GM21619 (cell line): ENCODE data around the gene ALG1L2.
"Not testable (repeated sequence)": the region's sequence is repeated elsewhere in the genome, so short reads cannot be mapped to it uniquely, and the experiment has no call there.

ENCODE experiments used
- ATAC-seq: cut with Tn5 transposase; IDR thresholded peaks from one replicate; pipeline ENCODE4 v1.9.1; 2021; ENCODE audit not compliant: unreplicated experiment

Gene ALG1L2

DNA sequence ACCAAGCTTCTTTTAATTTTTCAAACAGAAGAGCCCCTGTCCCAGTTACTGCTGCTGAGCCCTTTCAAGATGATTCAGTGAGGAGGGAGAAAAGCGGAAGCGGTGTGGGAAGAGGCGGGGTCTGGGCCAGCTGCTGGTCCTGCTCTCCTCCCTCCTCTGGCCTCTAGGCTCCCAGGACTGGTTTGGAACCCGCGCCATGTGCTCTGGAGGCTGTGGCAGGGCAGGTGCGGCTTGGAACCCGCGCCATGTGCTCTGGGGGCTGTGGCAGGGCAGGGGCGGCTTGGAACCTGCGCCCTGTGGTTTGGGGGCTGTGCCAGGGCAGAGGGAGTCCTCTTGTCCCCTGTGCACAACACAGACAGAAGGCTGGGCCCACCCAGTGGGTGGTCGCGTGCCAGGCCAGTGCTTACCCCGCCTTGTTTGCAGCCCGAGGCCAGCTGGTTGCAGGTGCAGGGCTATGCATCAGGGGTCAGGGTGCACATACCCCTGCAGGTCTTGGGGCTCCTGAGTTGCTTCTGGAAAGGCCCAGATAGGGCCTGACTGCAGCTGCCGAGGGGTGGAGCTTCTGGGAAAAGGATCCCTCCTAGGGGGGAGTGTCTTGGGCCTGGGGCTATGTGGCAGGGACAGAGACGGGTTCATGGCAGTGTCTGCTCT is 12.2 kb downstream of the ALG1L2 start:
- ATAC-seq, result no peak

DNA sequence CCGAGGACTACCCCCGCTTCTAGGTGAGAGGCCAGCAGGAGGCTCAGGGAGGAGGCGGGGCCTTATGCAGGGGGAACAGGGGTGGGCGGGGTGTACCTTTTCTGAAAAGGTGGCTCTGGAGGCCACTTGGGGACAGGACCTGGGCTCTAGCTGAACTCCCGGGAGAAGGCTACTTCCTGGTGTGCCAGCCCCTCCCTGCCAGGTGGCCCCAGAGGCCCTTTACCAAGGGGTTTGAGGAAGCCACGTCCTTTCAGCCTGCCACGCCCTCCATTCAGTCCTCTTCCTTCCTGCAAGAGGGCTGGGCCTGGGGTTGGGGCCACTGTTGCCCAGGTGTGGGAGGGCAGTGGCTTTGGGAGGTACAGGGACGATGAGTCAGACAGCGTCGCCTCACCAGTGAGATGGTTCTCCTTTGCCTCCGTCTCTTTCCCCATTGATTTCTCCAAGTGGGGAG is 12.9 kb downstream of the ALG1L2 start:
- not testable (repeated sequence) for ATAC-seq

DNA sequence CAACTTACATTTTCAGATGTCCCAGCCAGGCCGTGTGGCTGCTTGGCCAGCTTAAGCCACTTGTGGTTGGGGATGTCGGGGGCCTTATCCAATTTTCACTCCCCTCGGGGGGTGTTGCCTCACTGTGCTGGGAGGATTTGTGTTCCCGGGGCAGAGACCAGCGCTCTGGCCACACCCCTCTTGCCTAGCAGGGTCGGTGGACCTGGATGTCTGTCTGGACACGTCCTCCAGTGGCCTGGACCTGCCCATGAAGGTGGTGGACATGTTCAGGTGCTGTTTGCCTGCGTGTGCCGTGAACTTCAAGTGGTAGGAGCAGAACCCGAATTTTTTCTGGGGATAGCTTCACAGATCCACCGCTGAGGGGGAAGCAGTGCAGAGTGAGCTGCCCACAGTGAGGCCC is 14.2 kb downstream of the ALG1L2 start:
- not testable (repeated sequence) for ATAC-seq

DNA sequence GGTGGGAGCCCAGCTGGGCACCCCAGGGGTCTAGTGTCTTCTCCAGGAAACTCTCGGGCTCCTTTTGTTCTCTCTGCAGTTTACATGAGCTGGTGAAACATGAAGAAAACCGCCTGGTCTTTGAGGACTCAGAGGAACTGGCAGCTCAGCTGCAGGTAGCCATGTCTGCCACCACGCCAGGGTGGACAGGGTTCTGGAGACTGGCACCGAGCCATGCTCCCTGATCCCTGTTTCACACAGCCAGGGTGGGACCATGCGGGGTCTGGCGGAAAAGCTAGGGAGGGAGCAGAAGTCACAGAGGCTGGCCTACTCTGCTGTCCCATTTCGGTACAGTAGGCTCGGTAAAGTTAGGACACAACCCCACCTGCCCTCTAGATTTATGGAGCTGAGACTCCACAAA is 15.5 kb downstream of the ALG1L2 start:
- ATAC-seq, result not testable (repeated sequence)

DNA sequence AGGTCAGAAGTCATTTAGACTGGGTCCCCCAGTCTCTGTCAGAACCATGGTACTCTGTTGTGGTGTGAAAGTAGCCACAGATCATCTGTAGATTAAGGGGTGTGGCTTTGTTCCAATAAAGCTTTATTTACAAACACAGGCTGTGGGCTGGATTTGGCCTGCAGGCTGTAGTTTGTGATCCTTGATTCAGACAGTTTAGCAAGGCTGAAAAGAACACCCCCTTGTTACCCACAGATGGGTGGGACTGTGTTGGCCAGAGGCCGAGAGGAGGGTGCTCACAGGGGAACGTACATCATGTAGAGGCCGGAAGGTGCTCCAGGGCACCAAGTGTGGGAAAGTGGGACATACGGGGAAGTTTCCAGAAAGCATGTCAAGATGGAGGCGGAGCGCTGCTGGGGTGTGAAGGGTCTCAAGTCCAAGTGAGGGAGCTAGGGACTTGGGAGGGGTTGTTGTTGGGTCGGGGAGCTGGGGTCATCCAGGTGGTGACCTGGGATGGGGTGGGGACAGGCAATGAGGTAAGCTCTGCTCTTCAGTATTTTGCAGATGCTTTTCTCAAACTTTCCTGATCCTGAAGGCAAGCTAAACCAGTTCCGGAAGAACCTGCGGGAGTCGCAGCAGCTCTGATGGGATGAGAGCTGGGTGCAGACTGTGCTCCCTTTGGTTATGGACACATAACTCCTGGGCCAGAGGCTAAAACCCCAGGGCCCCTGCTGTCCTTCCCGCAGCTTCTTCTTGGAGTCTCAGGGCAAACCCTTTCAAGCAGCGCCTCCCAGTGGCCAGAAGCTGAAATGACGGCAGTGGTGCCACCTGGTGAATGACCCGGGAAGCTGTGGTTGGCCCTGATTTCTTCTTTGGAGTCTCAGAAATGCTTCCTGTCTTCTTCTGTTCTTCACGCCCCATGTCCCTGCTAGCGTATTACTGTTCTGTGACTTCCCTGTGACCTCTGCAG is 16.3 kb downstream of the ALG1L2 start:
- not testable (repeated sequence) for ATAC-seq

DNA sequence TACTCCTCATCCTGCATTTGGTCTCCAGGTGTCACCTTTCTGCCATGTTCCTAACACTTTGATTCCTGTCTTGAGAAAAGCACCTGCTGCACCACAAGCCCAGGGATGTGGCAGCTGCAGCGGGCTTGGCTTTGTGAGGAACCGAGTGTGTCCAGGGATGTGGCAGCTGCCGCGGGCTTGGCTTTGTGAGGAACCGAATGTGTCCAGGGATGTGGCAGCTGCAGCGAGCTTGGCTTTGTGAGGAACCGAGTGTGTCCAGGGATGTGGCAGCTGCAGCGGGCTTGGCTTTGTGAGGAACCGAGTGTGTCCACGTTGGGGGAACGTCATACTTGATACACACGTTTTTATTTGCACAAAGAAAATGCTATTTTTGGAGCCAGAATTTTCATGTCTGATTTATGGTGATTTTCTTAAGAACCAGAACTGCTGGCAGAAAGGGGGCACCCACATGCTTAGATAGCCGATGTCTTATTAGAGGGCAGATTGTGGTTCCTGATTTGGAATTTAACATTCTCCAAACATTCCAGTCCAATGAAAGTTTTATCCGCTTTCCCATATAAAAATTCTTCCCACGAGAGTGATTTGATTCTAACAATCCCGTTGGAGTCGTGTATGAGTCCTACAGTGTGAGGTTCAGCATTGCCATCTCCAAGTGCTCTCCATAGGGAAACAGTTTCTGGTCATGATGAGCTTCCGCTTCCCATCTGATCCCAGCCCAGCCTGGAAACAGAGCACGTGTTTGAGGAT is 17.2 kb downstream of the ALG1L2 start:
- not testable (repeated sequence) for ATAC-seq

DNA sequence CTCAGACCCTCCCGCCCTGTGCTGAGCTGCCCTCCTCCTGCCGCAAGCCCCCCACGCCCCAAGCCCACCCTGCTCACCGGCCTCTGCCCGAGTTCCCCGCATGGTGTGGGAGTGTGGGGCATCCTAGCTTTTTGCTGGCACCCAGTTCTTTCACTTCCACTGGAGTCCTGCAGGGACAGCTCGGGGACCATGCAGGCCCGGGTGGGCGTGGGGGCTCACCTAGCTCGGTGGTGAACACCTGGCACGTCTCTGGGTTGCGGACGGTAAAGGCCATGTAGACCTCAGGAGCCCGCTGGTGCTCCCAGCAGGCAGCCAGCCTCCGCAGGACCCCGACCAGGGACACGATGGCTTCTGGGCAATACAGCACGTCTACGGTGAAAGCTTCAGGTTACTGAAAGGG is 20.9 kb downstream of the ALG1L2 start:
- ATAC-seq, result not testable (repeated sequence)

DNA sequence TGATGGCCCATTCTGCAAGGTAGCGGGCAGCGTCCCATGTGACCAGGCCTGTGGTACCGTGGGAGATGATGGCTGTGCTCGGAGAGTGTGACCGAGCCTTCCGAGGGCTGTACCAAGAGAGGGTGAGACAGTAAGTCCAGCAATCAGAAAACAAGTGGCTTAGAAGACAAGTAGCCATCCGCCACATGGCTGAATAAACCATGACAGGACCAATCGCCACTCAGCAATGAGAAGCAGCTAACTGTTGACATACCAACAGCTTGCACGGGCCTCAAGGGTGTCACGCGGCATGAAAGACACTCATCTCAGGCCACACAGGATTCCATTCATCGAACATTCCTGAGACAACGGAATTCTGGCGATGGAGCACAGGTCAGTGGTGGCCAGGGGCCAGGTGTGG is 22.6 kb downstream of the ALG1L2 start:
- not testable (repeated sequence) for ATAC-seq

DNA sequence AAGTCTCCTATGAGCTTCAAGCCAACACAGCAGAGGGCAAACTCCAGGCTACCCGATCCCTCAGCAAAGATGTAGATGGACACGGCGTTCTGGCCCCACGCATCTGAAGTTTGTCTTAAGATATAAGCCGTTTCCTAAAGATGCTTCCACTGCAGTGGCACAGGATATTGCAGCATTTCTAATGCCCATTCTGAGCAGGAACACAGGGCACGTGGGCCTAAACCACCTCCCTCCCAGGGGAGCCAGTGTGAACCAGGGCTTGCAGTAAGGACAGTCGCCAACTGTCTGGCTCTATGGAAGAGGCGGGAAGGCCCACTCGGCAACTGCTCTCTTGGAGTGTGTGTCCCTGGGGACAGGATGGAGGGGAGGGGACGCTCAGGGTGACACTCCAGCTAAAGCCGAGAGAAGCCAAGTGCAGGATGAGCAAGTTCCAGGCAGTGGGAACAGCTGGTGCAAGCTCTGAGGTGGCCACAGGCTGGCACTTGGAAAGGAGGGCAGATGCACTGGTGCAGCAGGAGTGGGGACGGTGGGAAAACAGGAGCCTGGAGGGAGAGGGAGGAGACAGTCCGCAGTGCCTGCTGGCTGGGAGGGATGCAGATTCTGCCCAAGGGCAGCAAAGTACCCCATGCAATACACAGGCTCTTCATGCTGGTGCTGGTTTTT is 25.8 kb downstream of the ALG1L2 start:
- ATAC-seq, result not testable (repeated sequence)

DNA sequence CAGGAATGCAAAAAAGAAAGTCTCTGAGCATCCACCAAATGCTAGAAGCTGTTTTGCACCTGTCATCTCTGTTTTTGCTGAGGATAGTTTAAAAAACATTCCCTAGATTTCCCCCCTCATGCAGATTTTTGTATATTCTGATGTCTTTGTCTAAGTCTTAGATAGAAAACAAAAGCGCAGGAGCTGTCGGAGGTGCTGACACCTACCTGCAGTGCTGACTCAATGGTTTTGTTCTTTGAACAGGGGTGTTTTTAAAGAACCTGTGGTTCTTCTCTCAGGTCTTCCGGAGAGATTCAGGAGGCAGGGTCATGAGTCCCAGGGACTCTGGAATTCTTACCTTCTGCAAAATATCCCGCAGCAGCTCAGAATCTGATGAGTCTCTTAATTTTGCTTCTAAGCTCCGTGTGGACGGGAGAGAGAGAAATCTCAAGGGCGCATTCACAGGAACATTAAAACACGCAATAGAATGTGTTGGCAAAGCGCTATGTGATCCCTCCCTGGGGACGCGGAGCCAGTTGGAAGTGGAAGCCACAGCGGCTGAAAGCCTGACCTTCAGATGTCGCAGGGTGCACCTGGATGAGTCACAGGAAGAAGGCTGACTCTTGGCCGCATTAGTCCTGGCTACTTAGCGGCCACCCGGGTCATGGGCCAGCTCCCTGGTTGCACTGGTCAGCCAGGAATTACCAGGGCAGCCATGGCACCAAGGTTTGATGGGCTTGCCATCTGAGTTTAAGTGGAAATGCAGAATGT is 27.4 kb downstream of the ALG1L2 start:
- ATAC-seq, result not testable (repeated sequence)

DNA sequence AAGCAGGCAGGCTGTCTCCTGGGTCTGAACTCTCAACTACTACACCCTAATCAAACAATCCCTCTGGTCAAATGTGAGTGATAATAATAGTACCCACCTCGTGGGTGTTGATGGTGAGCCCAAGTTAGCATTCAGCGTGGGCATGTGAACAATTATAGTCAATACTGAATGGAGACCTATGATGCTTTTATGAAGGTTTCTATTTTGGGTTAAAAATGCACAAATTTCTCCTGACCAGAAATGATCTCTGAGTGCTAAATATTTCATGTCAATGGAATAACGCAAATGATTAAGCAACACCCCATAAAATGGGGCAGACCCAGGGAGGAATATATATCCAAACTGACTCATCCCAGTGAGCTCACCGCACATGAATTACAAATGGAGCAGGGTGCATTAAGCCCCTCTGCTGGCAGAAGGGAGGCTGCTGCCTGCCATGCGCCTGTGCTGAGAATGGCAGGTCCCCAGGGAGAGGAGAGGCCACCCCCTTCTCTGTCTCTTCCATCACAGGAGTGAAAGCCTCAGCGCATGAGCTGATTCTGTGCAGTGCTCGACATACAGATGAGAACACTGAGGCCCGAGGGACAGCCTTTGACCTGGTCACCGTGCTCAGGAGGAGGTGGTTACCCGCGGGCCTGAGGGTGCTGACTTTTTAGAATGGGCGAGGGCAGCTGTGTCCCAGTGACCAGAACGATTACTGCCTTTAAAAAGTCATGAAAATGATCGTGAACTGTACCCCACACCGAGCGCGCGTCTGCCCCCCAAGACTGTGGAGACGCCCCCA is 28.9 kb downstream of the ALG1L2 start:
- not testable (repeated sequence) for ATAC-seq

DNA sequence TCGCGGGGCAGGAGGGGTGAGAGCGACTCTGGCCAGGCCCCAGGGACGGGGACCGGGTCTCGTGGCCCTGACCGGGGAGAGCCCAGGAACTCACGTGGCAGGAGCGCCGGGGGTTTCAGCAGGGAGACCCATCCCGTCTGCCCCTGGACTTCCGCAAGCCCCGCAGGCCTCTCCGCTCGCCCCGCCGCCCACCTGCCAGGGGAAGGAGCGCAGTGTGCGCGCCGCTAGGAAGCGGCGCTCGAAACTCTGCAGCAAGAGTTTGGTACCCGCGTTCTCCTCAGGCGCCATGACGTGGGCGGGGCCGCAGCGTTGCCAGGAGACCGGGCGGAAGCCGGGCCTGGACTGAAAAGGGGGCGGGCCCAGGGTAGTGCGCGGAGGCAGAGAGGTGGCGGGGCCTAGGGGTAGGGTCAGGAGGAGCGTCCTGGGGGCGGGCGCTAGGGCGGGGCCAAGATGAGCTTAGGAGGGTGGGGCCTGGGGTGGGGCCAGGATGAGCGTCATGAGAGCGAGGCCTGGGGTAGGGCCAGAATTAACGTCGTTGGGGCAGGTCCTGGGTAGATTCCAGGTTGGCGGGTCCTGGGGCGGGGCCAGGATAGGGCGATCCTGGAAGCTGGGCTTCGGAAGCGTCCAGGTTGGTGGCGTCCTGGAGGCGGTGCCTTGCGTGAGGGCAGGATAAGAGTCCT is 29.7 kb downstream of the ALG1L2 start:
- peak; percentile 100 for ATAC-seq

DNA sequence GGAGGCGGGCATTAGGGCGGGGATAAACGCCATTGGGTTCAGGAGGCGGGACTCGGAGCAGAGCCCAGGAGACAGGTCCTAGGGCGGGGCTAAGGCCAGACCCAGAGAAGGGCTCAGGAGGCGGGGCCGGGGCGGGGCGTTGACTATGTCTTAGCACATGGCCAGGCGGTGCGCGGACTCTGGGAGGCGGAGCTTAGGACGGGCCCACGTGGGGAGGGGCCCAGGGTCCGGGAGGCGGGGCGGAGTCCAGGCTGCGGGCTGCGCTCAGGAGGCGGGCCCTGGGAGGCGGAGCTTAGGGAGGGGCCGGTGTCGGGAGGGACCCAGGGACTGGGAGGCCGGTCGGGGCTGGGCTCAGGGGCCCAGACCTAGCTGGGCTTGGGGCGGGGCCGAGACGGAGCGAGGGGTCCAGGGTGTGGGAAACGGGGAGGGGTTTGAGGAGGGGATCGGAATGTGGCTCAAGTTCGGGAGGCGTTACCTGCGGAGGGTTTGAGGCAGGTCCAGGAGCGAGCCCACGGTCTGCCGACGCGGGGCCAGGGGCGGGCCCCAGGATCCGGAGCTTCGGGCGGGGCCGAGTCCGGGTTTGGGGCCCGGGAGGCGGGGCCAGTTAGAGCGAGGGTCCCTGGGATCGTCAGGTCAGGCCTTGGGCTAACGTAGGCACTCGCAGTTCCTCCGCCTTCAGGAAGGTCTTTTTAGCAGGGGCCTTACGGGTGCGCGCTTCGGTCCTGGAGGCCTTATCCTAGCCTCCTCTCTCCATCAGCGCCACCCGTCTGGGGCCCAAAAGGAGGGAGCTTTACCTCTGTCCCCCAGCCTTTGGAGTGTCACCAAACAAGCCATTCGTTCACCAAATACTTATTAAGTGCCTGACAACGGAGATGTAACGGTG is 30.5 kb downstream of the ALG1L2 start:
- peak; percentile 46 for ATAC-seq

DNA sequence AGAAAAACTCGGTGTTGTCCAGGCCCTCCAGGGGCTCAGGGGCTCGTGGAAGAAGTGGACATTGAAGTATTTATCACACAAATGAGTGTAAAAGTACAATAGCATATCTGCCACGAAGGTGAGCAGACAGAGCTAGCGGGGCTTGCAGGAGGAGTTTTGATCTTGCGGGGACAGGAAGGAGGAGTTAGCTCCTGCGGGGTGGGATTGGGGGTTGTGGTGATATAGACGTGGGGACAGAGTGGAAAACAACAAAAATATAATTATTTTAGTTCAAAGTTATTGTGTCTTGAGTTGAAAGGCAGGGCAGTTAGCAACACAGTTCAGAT is 31.1 kb downstream of the ALG1L2 start:
- not testable (repeated sequence) for ATAC-seq

DNA sequence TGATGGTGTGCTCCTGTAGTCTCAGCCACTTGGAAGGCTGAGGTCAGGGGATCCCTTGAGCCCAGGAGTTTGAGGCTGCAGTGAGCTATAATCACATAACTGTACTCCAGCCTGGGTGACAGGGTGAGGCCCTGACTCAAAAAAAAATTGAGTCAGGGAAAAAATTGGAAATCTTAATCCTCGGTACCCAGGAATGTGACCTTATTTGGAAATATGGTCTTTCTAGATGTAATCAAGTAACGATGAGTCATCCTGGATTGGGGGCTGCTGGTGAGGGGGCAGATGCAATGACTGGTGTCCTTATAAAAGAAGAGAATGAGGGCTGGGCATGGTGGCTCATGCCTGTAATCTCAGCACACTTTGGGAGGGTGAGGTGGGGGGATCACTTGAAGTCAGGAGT is 33.8 kb downstream of the ALG1L2 start:
- ATAC-seq, result not testable (repeated sequence)

DNA sequence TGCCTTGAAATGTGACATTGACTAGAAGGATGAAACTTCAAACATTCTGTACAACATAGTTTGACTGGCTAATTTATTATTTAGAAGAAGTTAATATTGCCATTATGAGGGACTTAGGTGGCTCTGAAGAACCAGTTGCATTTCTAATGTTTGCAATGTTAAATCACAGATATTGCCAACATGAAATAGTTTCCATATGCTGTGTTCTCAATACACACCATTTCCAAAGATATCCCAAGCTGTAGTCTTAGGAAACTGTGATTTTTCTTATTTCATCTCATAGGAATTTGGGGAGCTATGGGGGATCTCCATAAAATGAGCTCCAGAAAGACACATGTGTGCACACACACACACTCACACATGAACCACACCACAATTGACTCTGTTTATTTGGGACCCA is 36.3 kb downstream of the ALG1L2 start:
- no peak for ATAC-seq

DNA sequence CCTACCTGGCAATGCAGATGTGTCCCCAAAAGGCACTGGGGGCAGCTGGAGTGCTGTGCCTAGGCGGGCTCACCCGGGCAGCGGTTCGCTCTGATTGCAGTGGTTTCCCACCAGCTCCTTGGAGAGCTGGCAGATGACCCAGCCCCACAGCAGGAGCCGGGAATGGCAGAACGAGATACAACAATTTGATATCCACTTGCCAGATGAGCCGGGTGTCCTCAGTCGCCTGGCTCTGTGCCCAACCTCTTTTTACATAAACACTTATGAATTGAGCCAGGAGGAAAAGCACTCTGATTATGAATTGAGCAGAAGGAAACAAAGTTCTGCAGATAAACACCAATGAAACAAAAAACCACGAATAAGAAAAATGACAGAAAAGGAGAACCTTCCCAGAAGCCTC is 38.2 kb downstream of the ALG1L2 start:
- not testable (repeated sequence) for ATAC-seq

DNA sequence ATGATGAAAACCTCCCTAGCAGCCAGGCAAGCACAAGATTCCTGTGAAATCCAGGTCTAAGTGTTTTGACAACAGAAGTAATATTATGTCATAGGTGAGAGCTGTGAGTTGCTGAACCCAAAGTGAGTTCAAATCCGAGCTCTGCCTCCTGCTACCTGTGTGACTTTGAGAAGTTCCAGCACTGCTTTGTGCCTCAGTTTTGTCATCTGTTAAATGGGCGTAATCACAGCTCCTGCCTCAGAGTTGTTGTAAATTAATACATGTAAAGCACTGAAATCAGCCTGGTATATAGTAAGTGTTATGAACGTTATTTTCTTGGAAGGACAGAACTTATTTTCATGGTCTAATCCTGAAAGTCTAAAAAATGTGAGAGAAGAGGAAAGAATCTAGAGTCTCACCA is 38.7 kb downstream of the ALG1L2 start:
- not testable (repeated sequence) for ATAC-seq
